Effector memory CD8-positive, alpha-beta T cell (primary cell): ENCODE results near the gene COPS4.
A peak's percentile ranks its signal among the peaks of the same experiment; 100 is the strongest.
"Not testable (repeated sequence)": the region's sequence is repeated elsewhere in the genome, so short reads cannot be mapped to it uniquely, and the experiment has no call there.

Source experiments
- ATAC-seq: fragments of 150-1000 bp; cut with Tn5 transposase; replicated peaks from 2 replicates; pipeline ENCODE4 v1.10.0; 2021; ENCODE audit warnings: mild to moderate bottlenecking, moderate library complexity
- DNase-seq, 3 experiments: peaks; one replicate each; pipeline ENCODE4 v3.0.0; 2021
- H3K27ac Mint-ChIP-seq, 2 donors: one replicate each; pipeline ENCODE4 v1.8.0; 2022; ENCODE audit warnings: mild to moderate bottlenecking in 2 of 2, mixed read lengths in 2 of 2, moderate library complexity in 2 of 2
- H3K27me3 Mint-ChIP-seq, 2 donors: one replicate each; pipeline ENCODE4 v1.8.0; 2022; ENCODE audit warnings: mixed read lengths in 2 of 2
- H3K36me3 Mint-ChIP-seq: one replicate; pipeline ENCODE4 v1.8.0; 2022; ENCODE audit warnings: mild to moderate bottlenecking, moderate library complexity, mixed read lengths; ENCODE audit not compliant: insufficient read depth
- H3K4me1 Mint-ChIP-seq, 2 donors: one replicate each; pipeline ENCODE4 v1.8.0; 2022; ENCODE audit warnings: low read depth in 2 of 2, mixed read lengths in 2 of 2
- H3K4me3 Mint-ChIP-seq, 2 donors: one replicate each; pipeline ENCODE4 v1.8.0; 2022; ENCODE audit warnings: mild to moderate bottlenecking in 2 of 2, mixed read lengths in 2 of 2, moderate library complexity in 2 of 2
- H3K9me3 Mint-ChIP-seq, 2 donors: one replicate each; pipeline ENCODE4 v1.8.0; 2022; ENCODE audit warnings: mixed read lengths in 2 of 2
- total RNA-seq, 9 experiments: gene quantifications; one replicate each; lab custom pipeline; 2026; lab: John Stamatoyannopoulos, UW

The COPS4 gene
- 23.6 to 59.3 (median 45.0) reads per million in 9 experiments for total RNA-seq

- H3K9me3 Mint-ChIP-seq, result no peaks in the 10 kb centered on the region
- ATAC-seq, result peak; percentile 95
- peaks cover 16% of the 10 kb centered on the region for H3K36me3 Mint-ChIP-seq
- peak; percentile 91 to 93 (median 92) for DNase-seq
- no peaks in the 10 kb centered on the region for H3K27me3 Mint-ChIP-seq
- peaks cover 17 to 34% of the 10 kb centered on the region in 2 donors for H3K4me1 Mint-ChIP-seq
- peak within 1 kb of the TSS; percentile 93 to 99 for H3K27ac Mint-ChIP-seq
- peak within 1 kb of the TSS; percentile 91 to 99 for H3K4me3 Mint-ChIP-seq
These were observed at the start of gene COPS4 for GRCh38 chr4:83034630-83035494. Gene COPS4, plus strand, starts transcription at chr4:83035183. Its CDS starts 42 bp downstream, at chr4:83035225.

GRCh38 chr4:82987519-82987918 lies 47.5 kb upstream of the COPS4 start:
- H3K4me3 Mint-ChIP-seq, H3K9me3 Mint-ChIP-seq, H3K27ac Mint-ChIP-seq, H3K36me3 Mint-ChIP-seq, DNase-seq, ATAC-seq, H3K27me3 Mint-ChIP-seq: not testable (repeated sequence)
- H3K4me1 Mint-ChIP-seq, result peaks cover 18 to 31% of the 10 kb centered on the region in 2 donors

DNA sequence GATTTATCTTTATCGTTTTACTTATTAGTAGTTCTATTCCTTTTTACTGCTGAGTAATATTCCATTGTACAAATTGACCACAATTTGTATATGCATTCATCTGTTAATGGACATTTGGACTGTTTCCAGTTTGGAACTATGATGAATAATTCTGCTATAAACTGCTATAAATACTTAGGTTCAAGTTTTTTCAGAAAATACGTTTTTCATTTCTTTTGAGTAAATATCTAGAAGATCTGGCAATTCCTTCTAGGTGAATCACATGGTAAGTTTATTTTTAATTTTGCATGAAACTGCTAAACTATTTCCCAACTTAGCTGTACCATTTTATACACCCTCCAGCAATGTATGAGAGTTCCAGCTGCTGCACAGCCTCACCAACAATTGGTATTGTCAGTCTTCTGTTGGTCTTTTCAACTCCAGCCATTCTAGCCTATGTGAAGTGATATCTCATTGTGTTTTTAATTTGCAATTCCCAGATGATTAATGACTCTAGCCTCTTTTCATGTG lies 46.6 kb upstream of the COPS4 start:
- ATAC-seq (no peak), DNase-seq (no peak)
- Mint-ChIP-seq H3K36me3 (peaks cover 6% of the 10 kb centered on the region), H3K9me3 (peaks cover 0 to 2% of the 10 kb centered on the region in 2 donors), H3K4me3 (peak overlapping the region in 1 of 2 donors; percentile 6), H3K27me3 (no peaks in the 10 kb centered on the region), H3K27ac (peak overlapping the region in 1 of 2 donors; percentile 96), H3K4me1 (peaks cover 18 to 33% of the 10 kb centered on the region in 2 donors)

DNA sequence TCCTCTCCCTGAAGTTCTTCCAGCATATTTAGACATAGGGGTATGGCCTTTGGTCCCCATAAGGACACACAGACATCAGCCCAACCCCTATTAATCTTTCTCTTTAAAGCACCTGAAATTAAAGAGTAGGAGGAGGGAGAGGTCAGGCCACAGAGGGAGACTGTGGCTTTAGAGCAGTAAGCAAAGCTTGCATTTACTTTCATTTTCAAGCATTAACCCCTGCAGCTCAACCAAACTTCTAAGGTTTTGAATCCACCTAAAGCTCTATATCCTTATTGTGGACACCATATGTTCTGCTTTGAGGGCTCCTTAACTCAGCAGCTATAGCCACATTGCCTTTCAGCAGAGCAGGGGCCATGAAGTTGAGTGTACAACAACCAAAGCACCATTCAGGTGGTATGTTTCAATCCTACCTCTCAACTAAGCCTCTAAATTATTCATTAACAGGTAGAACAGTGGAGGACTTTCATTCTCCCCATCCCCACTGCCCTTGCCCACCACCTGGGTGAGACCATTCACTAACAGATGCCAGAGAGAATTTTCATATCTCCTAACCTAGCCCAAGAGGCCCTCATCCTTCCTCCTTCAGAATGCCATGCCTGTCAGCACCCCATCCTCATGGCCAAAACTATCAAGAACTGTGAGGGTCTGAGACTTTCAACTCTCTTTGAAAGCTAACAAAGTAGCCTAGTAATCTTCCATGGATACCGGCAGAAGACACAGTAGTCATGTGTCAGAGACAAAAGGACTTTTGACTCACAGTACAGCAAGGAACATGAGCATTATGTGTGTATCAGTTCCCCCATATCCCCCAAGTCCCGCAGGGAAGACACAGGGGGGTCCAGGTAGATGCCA lies 45.2 kb upstream of the COPS4 start:
- peak in 1 of 3 experiments; percentile 10 for DNase-seq
- Mint-ChIP-seq H3K27me3 (no peaks in the 10 kb centered on the region), H3K27ac (peak overlapping the region; percentile 88 to 96), H3K4me3 (peak overlapping the region; percentile 52 to 68), H3K4me1 (peaks cover 13 to 27% of the 10 kb centered on the region in 2 donors), H3K36me3 (peaks cover 2% of the 10 kb centered on the region), H3K9me3 (peaks cover 0 to 2% of the 10 kb centered on the region in 2 donors)
- ATAC-seq, result peak; percentile 84

DNA sequence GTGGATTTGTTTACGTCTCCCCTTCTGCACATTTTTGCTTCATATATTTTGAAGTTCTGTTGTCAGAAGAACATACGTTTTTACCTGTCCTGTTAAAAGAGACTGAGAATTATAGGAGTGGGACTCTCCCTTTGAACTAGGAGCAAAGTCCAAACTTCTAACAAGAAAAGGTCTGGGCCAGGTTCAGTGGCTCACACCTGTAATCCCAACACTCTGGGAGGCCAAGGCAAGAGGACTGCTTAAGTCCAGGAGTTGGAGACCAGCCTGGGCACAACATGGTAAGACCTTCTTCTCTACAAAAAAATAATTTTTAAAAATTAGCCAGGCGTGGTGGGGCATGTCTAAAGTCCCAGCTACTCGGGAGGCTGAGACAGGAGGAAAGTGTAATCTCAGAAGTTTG lies 40.1 kb upstream of the COPS4 start:
- H3K27me3 Mint-ChIP-seq, result no peaks in the 10 kb centered on the region
- no peaks in the 10 kb centered on the region for H3K36me3 Mint-ChIP-seq
- peaks cover 4 to 31% of the 10 kb centered on the region in 2 donors for H3K4me1 Mint-ChIP-seq
- no peaks in the 10 kb centered on the region for H3K9me3 Mint-ChIP-seq
- no peak overlapping the region for H3K4me3 Mint-ChIP-seq
- ATAC-seq (no peak), DNase-seq (no peak)
- H3K27ac Mint-ChIP-seq, result no peak overlapping the region

GRCh38 chr4:82998898-82999297 lies 36.1 kb upstream of the COPS4 start:
- Mint-ChIP-seq H3K36me3 (peaks cover 4% of the 10 kb centered on the region), H3K4me1 (peaks cover 5 to 20% of the 10 kb centered on the region in 2 donors), H3K27ac (peak overlapping the region in 1 of 2 donors; percentile 2), H3K4me3 (no peak overlapping the region), H3K9me3 (no peaks in the 10 kb centered on the region), H3K27me3 (no peaks in the 10 kb centered on the region)
- no peak for DNase-seq
- no peak for ATAC-seq

DNA sequence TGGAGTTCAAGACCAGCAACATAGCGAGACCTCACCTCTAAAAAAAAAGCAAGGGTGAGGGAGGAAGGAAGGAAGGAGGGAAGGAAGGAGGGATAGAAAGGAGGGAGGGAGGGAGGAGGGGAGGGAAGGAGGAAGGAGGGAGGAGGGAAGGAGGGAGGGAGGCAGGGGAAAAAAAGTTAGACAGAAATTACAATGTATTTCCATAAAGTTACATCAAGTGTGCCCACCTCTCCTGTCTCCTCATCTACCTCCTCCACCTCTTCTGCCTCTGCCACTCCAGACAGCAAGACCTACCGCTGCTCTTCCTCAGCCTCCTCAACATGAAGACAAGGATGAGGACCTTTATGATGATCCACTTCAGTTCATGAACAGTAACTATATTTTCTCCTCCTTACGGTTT lies 32.7 kb upstream of the COPS4 start:
- no peaks in the 10 kb centered on the region for H3K27me3 Mint-ChIP-seq
- no peaks in the 10 kb centered on the region for H3K9me3 Mint-ChIP-seq
- no peak for DNase-seq
- H3K4me3 Mint-ChIP-seq, result no peak overlapping the region
- no peak overlapping the region for H3K27ac Mint-ChIP-seq
- peaks cover 4% of the 10 kb centered on the region for H3K36me3 Mint-ChIP-seq
- ATAC-seq, result no peak
- peaks cover 15 to 34% of the 10 kb centered on the region in 2 donors for H3K4me1 Mint-ChIP-seq

GRCh38 chr4:83003044-83003791 lies 31.8 kb upstream of the COPS4 start:
- H3K36me3 Mint-ChIP-seq, H3K9me3 Mint-ChIP-seq, H3K27me3 Mint-ChIP-seq, DNase-seq, ATAC-seq, H3K4me3 Mint-ChIP-seq: not testable (repeated sequence)
- Mint-ChIP-seq H3K27ac (peak overlapping the region in 1 of 2 donors; percentile 57), H3K4me1 (peaks cover 23 to 35% of the 10 kb centered on the region in 2 donors)

DNA sequence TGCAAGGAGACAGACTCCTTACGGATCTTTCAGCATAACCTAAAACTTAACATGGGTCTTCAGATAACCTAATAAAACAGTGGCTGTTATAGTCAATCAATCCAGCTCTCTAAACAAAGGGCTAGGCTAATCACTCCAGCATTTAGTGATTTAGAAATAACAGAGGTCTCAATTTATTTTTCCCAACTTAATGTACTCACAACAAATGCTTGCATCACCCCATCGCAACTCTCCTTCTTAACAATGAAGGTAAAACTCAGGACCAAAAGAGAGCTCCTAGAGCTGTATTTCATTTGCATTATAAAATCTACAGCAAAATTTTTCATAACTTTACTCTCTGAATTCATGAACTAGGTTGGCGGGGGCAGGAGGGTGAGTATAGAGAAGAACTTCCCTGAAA lies 25.5 kb upstream of the COPS4 start:
- DNase-seq (no peak), ATAC-seq (no peak)
- Mint-ChIP-seq H3K9me3 (no peaks in the 10 kb centered on the region), H3K4me1 (peaks cover 47 to 56% of the 10 kb centered on the region in 2 donors), H3K4me3 (peak overlapping the region; percentile 99), H3K27me3 (no peaks in the 10 kb centered on the region), H3K36me3 (peaks cover 24% of the 10 kb centered on the region), H3K27ac (peak overlapping the region; percentile 99)

- peak; percentile 3 for ATAC-seq
- Mint-ChIP-seq H3K27ac (peak overlapping the region; percentile 99), H3K27me3 (no peaks in the 10 kb centered on the region), H3K36me3 (peaks cover 24% of the 10 kb centered on the region), H3K4me1 (peaks cover 47 to 56% of the 10 kb centered on the region in 2 donors), H3K4me3 (peak overlapping the region; percentile 99), H3K9me3 (no peaks in the 10 kb centered on the region)
- DNase-seq, result peak in 1 of 3 experiments; percentile 3
These were observed 24.9 kb upstream of the COPS4 start for GRCh38 chr4:83010111-83010521.

- Mint-ChIP-seq H3K36me3 (peaks cover 24% of the 10 kb centered on the region), H3K27me3 (no peaks in the 10 kb centered on the region), H3K27ac (peak within 1 kb of the TSS; percentile 99), H3K4me3 (peak within 1 kb of the TSS; percentile 99), H3K4me1 (peaks cover 44 to 51% of the 10 kb centered on the region in 2 donors), H3K9me3 (no peaks in the 10 kb centered on the region)
- DNase-seq, result peak; percentile 76 to 83 (median 79)
- peak; percentile 64 for ATAC-seq
These were observed 24.3 kb upstream of the COPS4 start, which contains the start of gene LIN54 for GRCh38 chr4:83010522-83011318. Gene LIN54, minus strand, starts transcription at chr4:83010823. Its CDS starts 25,979 bp downstream, at chr4:82984844.

- no peak for ATAC-seq
- H3K36me3 Mint-ChIP-seq, result peaks cover 24% of the 10 kb centered on the region
- no peaks in the 10 kb centered on the region for H3K27me3 Mint-ChIP-seq
- DNase-seq, result no peak
- peak overlapping the region; percentile 99 for H3K4me3 Mint-ChIP-seq
- H3K27ac Mint-ChIP-seq, result peak overlapping the region; percentile 99
- peaks cover 40 to 44% of the 10 kb centered on the region in 2 donors for H3K4me1 Mint-ChIP-seq
- H3K9me3 Mint-ChIP-seq, result no peaks in the 10 kb centered on the region
These were observed 23.2 kb upstream of the COPS4 start for GRCh38 chr4:83011689-83012199.
